Measurements from ENCODE around the gene BANF2. TPM values are rescaled to one million over a fixed set of nuclear protein-coding genes. Genes with fewer than 3 reads are reported as not detected.

The BANF2 gene
- total RNA-seq, 1 experiment from 2014 or later: not detected

DNA sequence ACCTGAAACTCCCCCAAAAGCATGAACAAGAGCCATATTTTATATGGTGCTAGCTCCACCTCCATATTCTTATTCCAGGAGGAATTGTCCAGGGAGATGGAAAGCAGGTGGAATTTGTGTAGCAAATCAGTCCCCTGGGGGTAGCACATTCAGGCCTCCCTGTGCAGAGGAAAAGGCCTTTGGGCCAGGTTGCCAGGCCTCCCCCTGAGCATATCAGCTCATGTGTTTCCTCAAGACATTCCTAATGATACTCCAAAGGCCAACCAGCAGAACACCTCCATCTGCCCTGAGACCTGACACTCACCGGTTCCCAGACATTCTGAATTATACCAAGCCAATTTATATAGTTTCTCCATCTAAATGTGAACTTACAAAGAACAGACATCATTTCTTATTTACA is 2.6 kb upstream of the BANF2 start:
- no peak overlapping the region for H3K27ac ChIP-seq (ENCODE audit: insufficient read length, low read depth, low read length)
- no peak overlapping the region for H3K27ac Mint-ChIP-seq
- no peak overlapping the region for H2BK20ac ChIP-seq (ENCODE audit: low read depth, low read length, poor library complexity, severe bottlenecking)
- H3K23me2 ChIP-seq (ENCODE audit: insufficient read length, low read depth, low read length, poor library complexity, severe bottlenecking): no peaks in the 10 kb centered on the region
- H3K56ac ChIP-seq (ENCODE audit: insufficient read length, low read depth, low read length): no peak overlapping the region
- no peak overlapping the region for H4K5ac ChIP-seq (ENCODE audit: insufficient read length, low read depth, low read length)
- peaks cover 0 to 2% (median 0%) of the 10 kb centered on the region in 3 experiments; a peak in 2 of 7 replicates for H3K36me3 Mint-ChIP-seq (ENCODE audit: insufficient read depth in 1 of 3, low read depth in 3 of 3)
- no peak overlapping the region for H2BK12ac ChIP-seq (ENCODE audit: insufficient read length, low read depth, low read length)
- H3K79me1 ChIP-seq (ENCODE audit: insufficient read depth, low read depth, low read length, poor library complexity, severe bottlenecking): no peaks in the 10 kb centered on the region
- no peaks in the 10 kb centered on the region for H3K27me3 ChIP-seq (ENCODE audit: insufficient read depth, low read length)
- no peak overlapping the region for H2BK15ac ChIP-seq (ENCODE audit: low read depth, low read length)
- TF ChIP-seq, protein P1, sequence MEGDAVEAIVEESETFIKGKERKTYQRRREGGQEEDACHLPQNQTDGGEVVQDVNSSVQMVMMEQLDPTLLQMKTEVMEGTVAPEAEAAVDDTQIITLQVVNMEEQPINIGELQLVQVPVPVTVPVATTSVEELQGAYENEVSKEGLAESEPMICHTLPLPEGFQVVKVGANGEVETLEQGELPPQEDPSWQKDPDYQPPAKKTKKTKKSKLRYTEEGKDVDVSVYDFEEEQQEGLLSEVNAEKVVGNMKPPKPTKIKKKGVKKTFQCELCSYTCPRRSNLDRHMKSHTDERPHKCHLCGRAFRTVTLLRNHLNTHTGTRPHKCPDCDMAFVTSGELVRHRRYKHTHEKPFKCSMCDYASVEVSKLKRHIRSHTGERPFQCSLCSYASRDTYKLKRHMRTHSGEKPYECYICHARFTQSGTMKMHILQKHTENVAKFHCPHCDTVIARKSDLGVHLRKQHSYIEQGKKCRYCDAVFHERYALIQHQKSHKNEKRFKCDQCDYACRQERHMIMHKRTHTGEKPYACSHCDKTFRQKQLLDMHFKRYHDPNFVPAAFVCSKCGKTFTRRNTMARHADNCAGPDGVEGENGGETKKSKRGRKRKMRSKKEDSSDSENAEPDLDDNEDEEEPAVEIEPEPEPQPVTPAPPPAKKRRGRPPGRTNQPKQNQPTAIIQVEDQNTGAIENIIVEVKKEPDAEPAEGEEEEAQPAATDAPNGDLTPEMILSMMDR (conservative IDR thresholded peaks at IDR 0.05): no peak
- H4K8ac ChIP-seq (replicated peaks; ENCODE audit: insufficient read length, low read depth, low read length): no peak overlapping the region
- H3K4me1 Mint-ChIP-seq: peaks cover 10% of the 10 kb centered on the region in 2 experiments
- no peak overlapping the region for H3K4me2 ChIP-seq (ENCODE audit: insufficient read depth, insufficient read length, low read length)
- no peak overlapping the region for H3K18ac ChIP-seq (ENCODE audit: insufficient read length, low read depth, low read length)
- H3K23ac ChIP-seq (ENCODE audit: insufficient read length, low read depth, low read length): no peak overlapping the region
- no peak for DNase-seq
- H3K9me3 ChIP-seq (ENCODE audit: control insufficient read depth, low read depth, low read length): no peaks in the 10 kb centered on the region
- H3K4me3 Mint-ChIP-seq: no peak overlapping the region
- H3K27me3 Mint-ChIP-seq (ENCODE audit: low read depth): peaks cover 16% of the 10 kb centered on the region
- H3K4me1 ChIP-seq (ENCODE audit: insufficient read depth, low read length): peaks cover 8% of the 10 kb centered on the region; the same call in 1 of the 2 replicates
- no peaks in the 10 kb centered on the region for H4K20me1 ChIP-seq (ENCODE audit: control insufficient read depth, insufficient read depth, insufficient read length)
- H4K91ac ChIP-seq (ENCODE audit: insufficient read length, low read depth, low read length): no peak overlapping the region
- H3K14ac ChIP-seq (ENCODE audit: insufficient read depth, low read length): no peak overlapping the region
- H2AK5ac ChIP-seq (ENCODE audit: insufficient read length, low read length): no peak overlapping the region
- no peaks in the 10 kb centered on the region for H3K79me2 ChIP-seq (ENCODE audit: insufficient read depth, low read length)
- no peak overlapping the region for H3K4ac ChIP-seq (ENCODE audit: low read depth, low read length)
- no peak overlapping the region for H2BK120ac ChIP-seq (ENCODE audit: low read depth, low read length, poor library complexity, severe bottlenecking)
- peaks cover 0 to 5% of the 10 kb centered on the region in 2 experiments; a peak in 1 of 5 replicates for H3K9me3 Mint-ChIP-seq
- WGBS (ENCODE audit: extremely low coverage, insufficient read length, low lambda C conversion rate): no CpG with 5 or more reads among the region's 1 CpG
- H3K9ac ChIP-seq (ENCODE audit: extremely low read depth, insufficient read length, low read length): no peak overlapping the region
- H2BK5ac ChIP-seq (ENCODE audit: insufficient read length, low read length): no peak overlapping the region
- no peak overlapping the region for H3T11ph ChIP-seq (ENCODE audit: low read length)
- H2AFZ ChIP-seq (ENCODE audit: low read length): no peak overlapping the region
